ENCODE measurements around the gene YIPF3. TPM values are rescaled to one million over a fixed set of nuclear protein-coding genes. Genes with fewer than 3 reads are reported as not detected.

The YIPF3 gene
- total and polyA plus RNA-seq, 9 of the 15 experiments (the other 6 are each of a cell fraction or from before 2014, with no cell fraction given): 27.5 to 75.3 (median 57.6) TPM

DNA sequence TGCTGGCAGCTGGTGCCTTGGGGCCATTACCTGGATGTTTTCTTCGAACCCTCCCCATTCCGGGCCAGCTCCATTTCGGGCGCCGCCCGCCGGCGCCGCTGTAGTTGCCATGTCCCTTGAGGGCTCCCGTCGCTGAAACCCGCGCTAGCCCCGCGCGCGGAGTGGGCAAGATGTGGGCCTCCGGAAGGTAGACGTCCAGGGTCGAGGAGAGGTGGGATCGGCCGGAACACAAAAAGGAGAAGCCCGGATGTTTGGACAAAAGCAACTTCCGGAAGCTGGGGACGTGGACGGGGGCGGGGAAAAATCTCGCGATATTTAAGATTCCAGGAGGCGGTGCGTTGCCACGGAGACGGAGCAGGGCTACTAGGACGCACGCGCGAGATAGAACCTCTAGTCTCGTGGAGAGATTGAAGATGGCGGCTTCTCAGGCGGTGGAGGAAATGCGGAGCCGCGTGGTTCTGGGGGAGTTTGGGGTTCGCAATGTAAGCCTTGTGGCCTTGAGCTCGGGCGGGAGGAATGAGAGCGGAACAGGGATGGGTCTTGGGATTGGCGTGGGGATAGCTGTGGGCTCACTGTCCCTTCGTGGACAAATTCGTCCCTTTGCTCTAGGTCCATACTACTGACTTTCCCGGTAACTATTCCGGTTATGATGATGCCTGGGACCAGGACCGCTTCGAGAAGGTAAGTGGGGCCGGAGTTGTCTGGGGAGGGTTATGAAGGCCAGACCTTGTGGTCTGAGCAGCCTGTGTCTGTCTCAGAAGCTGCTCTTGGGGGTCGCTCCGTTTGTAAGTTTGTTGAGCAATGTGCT lies at the start of gene YIPF3, which contains the start of gene POLR1C (continued):
- TF ChIP-seq, protein P1, sequence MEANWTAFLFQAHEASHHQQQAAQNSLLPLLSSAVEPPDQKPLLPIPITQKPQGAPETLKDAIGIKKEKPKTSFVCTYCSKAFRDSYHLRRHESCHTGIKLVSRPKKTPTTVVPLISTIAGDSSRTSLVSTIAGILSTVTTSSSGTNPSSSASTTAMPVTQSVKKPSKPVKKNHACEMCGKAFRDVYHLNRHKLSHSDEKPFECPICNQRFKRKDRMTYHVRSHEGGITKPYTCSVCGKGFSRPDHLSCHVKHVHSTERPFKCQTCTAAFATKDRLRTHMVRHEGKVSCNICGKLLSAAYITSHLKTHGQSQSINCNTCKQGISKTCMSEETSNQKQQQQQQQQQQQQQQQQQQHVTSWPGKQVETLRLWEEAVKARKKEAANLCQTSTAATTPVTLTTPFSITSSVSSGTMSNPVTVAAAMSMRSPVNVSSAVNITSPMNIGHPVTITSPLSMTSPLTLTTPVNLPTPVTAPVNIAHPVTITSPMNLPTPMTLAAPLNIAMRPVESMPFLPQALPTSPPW (CRISPR knock-in tag; IDR thresholded peaks at IDR 0.05): peak; percentile 83
- TF ChIP-seq POLR2AphosphoS5 (IDR thresholded peaks at IDR 0.05; ENCODE audit: control insufficient read depth, insufficient read depth, low read depth, low read length) (peak; percentile 88), BHLHE40 (IDR thresholded peaks at IDR 0.05; ENCODE audit: low read length) (peak; percentile 71), WHSC1 (IDR thresholded peaks at IDR 0.05; ENCODE audit: low read length) (no peak), KAT8 (IDR thresholded peaks at IDR 0.05; ENCODE audit: low read depth) (no peak), EP300 (IDR thresholded peaks at IDR 0.05; ENCODE audit: low read length) (peak; percentile 38; the same call in 1 of the 2 replicates), DIDO1 (tag; IDR thresholded peaks at IDR 0.05; ENCODE audit: low read depth) (peak; percentile 81; the same call in 1 of the 2 replicates), ZNF436 (CRISPR knock-in tag; IDR thresholded peaks at IDR 0.05) (no peak), SAP30 (IDR thresholded peaks at IDR 0.05; ENCODE audit: borderline replicate concordance, insufficient read depth, low read depth, low read length, poor library complexity, severe bottlenecking) (peak; percentile 93), DDX20 (tag; IDR thresholded peaks at IDR 0.05; ENCODE audit: low read depth) (no peak), ZFX (CRISPR knock-in tag; IDR thresholded peaks at IDR 0.05) (peak; percentile 88), KLF13 (tag; IDR thresholded peaks at IDR 0.05; ENCODE audit: borderline replicate concordance, low read depth) (0 out of 2 replicates have a peak, but pooled peaks have one; percentile 18), SPI1 (IDR thresholded peaks at IDR 0.05; ENCODE audit: borderline replicate concordance, low read depth, low read length) (peak; percentile 62; the same call in 1 of the 2 replicates)
- TF ChIP-seq, protein P2, sequence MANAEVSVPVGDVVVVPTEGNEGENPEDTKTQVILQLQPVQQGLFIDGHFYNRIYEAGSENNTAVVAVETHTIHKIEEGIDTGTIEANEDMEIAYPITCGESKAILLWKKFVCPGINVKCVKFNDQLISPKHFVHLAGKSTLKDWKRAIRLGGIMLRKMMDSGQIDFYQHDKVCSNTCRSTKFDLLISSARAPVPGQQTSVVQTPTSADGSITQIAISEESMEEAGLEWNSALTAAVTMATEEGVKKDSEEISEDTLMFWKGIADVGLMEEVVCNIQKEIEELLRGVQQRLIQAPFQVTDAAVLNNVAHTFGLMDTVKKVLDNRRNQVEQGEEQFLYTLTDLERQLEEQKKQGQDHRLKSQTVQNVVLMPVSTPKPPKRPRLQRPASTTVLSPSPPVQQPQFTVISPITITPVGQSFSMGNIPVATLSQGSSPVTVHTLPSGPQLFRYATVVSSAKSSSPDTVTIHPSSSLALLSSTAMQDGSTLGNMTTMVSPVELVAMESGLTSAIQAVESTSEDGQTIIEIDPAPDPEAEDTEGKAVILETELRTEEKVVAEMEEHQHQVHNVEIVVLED (CRISPR knock-in tag; IDR thresholded peaks at IDR 0.05): no peak
- TF ChIP-seq, protein P3, sequence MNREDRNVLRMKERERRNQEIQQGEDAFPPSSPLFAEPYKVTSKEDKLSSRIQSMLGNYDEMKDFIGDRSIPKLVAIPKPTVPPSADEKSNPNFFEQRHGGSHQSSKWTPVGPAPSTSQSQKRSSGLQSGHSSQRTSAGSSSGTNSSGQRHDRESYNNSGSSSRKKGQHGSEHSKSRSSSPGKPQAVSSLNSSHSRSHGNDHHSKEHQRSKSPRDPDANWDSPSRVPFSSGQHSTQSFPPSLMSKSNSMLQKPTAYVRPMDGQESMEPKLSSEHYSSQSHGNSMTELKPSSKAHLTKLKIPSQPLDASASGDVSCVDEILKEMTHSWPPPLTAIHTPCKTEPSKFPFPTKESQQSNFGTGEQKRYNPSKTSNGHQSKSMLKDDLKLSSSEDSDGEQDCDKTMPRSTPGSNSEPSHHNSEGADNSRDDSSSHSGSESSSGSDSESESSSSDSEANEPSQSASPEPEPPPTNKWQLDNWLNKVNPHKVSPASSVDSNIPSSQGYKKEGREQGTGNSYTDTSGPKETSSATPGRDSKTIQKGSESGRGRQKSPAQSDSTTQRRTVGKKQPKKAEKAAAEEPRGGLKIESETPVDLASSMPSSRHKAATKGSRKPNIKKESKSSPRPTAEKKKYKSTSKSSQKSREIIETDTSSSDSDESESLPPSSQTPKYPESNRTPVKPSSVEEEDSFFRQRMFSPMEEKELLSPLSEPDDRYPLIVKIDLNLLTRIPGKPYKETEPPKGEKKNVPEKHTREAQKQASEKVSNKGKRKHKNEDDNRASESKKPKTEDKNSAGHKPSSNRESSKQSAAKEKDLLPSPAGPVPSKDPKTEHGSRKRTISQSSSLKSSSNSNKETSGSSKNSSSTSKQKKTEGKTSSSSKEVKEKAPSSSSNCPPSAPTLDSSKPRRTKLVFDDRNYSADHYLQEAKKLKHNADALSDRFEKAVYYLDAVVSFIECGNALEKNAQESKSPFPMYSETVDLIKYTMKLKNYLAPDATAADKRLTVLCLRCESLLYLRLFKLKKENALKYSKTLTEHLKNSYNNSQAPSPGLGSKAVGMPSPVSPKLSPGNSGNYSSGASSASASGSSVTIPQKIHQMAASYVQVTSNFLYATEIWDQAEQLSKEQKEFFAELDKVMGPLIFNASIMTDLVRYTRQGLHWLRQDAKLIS (CRISPR knock-in tag; IDR thresholded peaks at IDR 0.05): peak; percentile 92
- TF ChIP-seq, protein P4, sequence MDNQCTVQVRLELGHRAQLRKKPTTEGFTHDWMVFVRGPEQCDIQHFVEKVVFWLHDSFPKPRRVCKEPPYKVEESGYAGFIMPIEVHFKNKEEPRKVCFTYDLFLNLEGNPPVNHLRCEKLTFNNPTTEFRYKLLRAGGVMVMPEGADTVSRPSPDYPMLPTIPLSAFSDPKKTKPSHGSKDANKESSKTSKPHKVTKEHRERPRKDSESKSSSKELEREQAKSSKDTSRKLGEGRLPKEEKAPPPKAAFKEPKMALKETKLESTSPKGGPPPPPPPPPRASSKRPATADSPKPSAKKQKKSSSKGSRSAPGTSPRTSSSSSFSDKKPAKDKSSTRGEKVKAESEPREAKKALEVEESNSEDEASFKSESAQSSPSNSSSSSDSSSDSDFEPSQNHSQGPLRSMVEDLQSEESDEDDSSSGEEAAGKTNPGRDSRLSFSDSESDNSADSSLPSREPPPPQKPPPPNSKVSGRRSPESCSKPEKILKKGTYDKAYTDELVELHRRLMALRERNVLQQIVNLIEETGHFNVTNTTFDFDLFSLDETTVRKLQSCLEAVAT (IDR thresholded peaks at IDR 0.05): 0 out of 4 replicates have a peak, but pooled peaks of 1 of the 2 experiments have one; percentile 33
